Upper lobe of right lung (tissue), 1 donor: ENCODE data around the gene DEDD2. TPM values are rescaled to one million over a fixed set of nuclear protein-coding genes. Genes with fewer than 3 reads are reported as not detected.

Experiments
- ATAC-seq: fragments of 200-7000 bp; cut with Tn5 transposase; one replicate; pipeline ENCODE4 v1.9.1; 2020; ENCODE audit warnings: mild to moderate bottlenecking, moderate library complexity
- DNase-seq: peaks from one replicate; pipeline ENCODE4 v3.0.0-alpha.2; 2020
- H3K27ac ChIP-seq: fragments of 200-600 bp; one replicate; pipeline ENCODE4 v1.8.0; 2022
- H3K27me3 ChIP-seq: fragments of 200-600 bp; one replicate; pipeline ENCODE4 v1.8.0; 2022; ENCODE audit warnings: mild to moderate bottlenecking
- H3K36me3 ChIP-seq: fragments of 200-600 bp; one replicate; pipeline ENCODE4 v1.8.0; 2022
- H3K4me1 ChIP-seq: fragments of 200-600 bp; one replicate; pipeline ENCODE4 v1.8.0; 2022
- H3K4me3 ChIP-seq: fragments of 200-600 bp; one replicate; pipeline ENCODE4 v1.8.0; 2022; ENCODE audit warnings: mild to moderate bottlenecking
- H3K9me3 ChIP-seq: fragments of 200-600 bp; one replicate; pipeline ENCODE4 v1.8.0; 2022
- intact Hi-C: fragments of 100-400 bp; cut with DNase I; formaldehyde crosslinking; loops from one replicate; pipeline ENCODE4 v1.11.0; 2022
- total RNA-seq: library from RNA; stranded (reverse); fragmentation: NEBNext Ultra II Directional; extraction: Animal tissue kit (Norgen Biotek cat#: 25700); gene quantifications from one replicate; pipeline ENCODE4 v1.2.1, GENCODE V29; 2021
- TF ChIP-seq, protein P1 (sequence below): fragments of 200-600 bp; IDR thresholded peaks from one replicate; pipeline ENCODE4 v1.8.0; 2022; ENCODE audit warnings: antibody characterized with exemption
- donor health status: DM: no; HTN: yes; CAD: no; lungs with severe emphysema.

The DEDD2 gene
- total RNA-seq, 1 donor from 2014 or later: 25.1 TPM

DNA sequence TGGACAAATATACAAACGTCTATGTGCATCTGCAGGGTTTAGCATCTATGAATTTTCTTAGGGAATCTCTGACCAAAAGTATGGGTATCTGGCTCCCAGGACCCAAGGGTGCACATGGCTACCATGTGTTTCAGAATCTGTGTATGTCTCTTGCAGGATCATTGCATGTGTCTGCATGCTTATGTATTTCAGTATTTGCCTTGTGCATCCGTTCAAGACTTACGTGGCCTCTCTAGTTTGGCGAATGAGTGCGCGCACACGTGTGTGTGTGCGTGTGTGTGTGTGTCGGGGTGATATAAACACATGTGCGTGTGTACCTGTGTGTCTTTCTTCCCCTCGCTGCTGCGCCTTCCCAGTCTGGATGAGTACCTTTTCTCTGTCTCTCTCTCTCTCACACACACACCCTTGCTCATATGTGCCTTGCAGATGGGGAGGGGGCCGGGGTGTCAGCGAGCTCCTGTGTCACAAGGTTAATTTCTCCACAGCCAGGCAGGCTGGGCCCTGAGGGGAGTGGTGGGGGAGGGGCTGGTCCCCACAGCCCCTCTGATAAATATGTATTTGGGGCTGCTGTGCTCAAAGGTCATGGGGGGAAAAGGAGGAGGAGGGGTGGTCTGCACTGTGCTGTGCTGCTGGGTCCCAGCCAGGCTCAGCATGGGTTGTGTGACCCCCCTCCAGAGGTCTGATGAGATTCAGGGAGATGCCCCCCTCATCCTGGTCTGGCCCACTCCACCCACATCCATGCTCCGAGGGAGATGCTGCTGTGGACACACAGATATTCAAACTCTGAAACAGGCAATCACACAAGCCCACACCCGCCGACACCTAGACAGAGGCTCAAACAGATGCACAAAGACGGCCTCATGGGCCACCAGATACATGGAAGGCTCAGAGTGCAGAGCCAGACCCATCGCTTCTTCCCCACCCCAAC is 47.7 kb downstream of the DEDD2 start:
- H3K4me3 ChIP-seq: no peak overlapping the region
- no peaks in the 10 kb centered on the region for H3K36me3 ChIP-seq
- intact Hi-C loops: no loop called here
- ATAC-seq: no peak
- H3K27me3 ChIP-seq: peaks cover 9% of the 10 kb centered on the region
- H3K4me1 ChIP-seq: no peaks in the 10 kb centered on the region
- TF ChIP-seq, protein P1, sequence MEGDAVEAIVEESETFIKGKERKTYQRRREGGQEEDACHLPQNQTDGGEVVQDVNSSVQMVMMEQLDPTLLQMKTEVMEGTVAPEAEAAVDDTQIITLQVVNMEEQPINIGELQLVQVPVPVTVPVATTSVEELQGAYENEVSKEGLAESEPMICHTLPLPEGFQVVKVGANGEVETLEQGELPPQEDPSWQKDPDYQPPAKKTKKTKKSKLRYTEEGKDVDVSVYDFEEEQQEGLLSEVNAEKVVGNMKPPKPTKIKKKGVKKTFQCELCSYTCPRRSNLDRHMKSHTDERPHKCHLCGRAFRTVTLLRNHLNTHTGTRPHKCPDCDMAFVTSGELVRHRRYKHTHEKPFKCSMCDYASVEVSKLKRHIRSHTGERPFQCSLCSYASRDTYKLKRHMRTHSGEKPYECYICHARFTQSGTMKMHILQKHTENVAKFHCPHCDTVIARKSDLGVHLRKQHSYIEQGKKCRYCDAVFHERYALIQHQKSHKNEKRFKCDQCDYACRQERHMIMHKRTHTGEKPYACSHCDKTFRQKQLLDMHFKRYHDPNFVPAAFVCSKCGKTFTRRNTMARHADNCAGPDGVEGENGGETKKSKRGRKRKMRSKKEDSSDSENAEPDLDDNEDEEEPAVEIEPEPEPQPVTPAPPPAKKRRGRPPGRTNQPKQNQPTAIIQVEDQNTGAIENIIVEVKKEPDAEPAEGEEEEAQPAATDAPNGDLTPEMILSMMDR: no peak
- no peak for DNase-seq
- no peak overlapping the region for H3K27ac ChIP-seq
- no peaks in the 10 kb centered on the region for H3K9me3 ChIP-seq

DNA sequence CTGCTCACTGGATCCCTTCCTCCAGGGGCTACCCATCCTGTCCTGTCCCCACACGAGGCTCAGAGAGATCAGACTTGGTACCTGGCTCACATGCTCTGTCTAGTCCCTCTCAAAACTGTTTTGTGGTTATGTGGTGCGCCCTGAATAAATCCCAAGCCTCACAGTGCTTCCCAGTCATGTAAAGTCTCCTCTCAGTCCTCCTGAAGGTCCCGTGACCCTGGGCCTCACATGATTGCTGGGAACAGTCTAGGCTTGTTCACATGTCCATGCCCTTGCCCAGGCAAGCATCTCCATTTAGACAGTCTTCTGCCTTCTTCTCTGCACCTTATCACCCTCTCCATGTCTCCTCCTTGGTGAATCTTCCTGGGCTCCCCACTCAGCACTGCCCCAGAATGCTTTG is 49.3 kb downstream of the DEDD2 start:
- no peak overlapping the region for H3K27ac ChIP-seq
- intact Hi-C loops: no loop called here
- no peak overlapping the region for H3K4me3 ChIP-seq
- H3K9me3 ChIP-seq: no peaks in the 10 kb centered on the region
- H3K36me3 ChIP-seq: no peaks in the 10 kb centered on the region
- H3K27me3 ChIP-seq: no peaks in the 10 kb centered on the region
- ATAC-seq: no peak
- H3K4me1 ChIP-seq: no peaks in the 10 kb centered on the region
- DNase-seq: no peak
- TF ChIP-seq, protein P1: no peak

DNA sequence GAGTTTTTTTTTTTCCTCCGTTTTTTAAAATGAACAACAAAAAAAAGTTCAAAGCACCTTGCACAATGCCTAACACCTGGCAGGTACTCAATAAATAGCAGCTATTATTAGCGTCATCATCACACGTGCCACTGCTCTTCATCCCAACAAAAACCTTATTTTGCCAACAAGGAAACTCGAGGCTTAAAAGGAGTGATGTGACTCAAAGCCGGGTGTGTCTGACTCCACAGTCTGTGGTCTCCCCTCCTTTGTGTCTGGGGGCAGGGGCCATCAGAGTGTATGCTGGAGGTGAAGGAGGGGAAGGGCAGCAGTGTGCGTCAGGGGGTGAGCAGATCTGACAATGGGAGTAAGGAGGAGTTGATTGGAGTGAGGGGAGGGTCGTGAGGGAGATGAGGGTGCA is 51.2 kb downstream of the DEDD2 start:
- H3K27me3 ChIP-seq: no peaks in the 10 kb centered on the region
- H3K9me3 ChIP-seq: no peaks in the 10 kb centered on the region
- H3K27ac ChIP-seq: no peak overlapping the region
- intact Hi-C loops: no loop called here
- TF ChIP-seq, protein P1: no peak
- H3K36me3 ChIP-seq: no peaks in the 10 kb centered on the region
- H3K4me3 ChIP-seq: no peak overlapping the region
- H3K4me1 ChIP-seq: no peaks in the 10 kb centered on the region
- DNase-seq (no peak), ATAC-seq (no peak)

DNA sequence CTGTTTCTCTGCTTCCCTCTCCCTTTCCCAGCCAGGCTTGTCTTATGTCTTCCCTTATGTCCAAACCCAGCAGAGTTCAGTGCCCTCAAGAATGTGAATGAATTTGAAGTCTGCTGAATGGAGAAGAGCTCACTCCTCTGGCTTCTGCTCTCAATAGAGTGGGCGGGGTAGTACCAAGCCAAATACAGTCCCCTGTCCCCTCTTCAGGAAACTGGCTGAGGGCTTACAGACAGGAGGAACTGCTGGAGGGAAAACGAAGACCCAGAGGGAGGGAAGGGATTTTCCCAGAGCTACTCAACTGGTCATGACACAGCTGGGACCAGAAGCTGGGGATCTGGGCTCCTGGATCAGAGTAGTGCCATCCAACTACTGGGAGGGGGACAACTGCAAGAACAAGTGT is 52.3 kb downstream of the DEDD2 start:
- H3K27ac ChIP-seq: no peak overlapping the region
- intact Hi-C loops: no loop called here
- no peak overlapping the region for H3K4me3 ChIP-seq
- no peaks in the 10 kb centered on the region for H3K9me3 ChIP-seq
- ATAC-seq (no peak), DNase-seq (no peak)
- no peaks in the 10 kb centered on the region for H3K4me1 ChIP-seq
- no peaks in the 10 kb centered on the region for H3K36me3 ChIP-seq
- H3K27me3 ChIP-seq: no peaks in the 10 kb centered on the region
- TF ChIP-seq, protein P1: no peak

DNA sequence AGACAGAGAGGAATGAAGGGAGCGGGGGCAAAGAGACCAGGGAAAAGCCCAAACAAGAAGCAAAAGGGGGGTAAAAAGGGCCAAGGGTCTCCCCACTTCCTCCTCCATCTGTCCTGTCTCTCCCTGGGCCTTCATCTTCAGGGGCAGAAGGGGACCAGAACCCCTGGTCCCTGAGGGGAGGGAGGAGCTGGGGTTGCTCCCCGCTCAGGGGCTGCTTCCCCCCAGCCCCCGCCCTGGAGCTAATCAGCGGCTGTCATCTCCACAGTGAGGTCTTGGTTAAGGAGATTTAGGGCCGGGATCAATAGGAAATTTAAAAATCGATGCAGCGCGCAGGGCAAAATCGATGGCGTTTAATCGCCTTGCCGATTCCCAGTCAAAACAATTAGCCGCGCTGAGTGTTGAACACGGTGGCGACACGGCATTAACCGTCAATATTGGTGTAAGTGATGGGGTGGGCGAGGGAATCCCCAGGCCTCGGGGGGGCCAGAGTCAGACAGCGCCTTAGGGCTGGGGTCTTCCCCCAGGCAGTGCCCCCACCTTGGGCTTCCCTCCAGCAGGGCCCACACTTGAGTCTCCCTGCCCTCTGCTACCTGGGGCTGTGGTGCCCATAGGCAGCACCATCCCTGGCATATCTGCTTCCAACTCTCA is 55.7 kb downstream of the DEDD2 start:
- ATAC-seq (no peak), DNase-seq (no peak)
- no peaks in the 10 kb centered on the region for H3K4me1 ChIP-seq
- intact Hi-C loops: no loop called here
- H3K36me3 ChIP-seq: no peaks in the 10 kb centered on the region
- TF ChIP-seq, protein P1: no peak
- H3K27me3 ChIP-seq: no peaks in the 10 kb centered on the region
- H3K4me3 ChIP-seq: no peak overlapping the region
- no peak overlapping the region for H3K27ac ChIP-seq
- no peaks in the 10 kb centered on the region for H3K9me3 ChIP-seq
